Measurements from ENCODE around the gene DLG1.

Gene DLG1

DNA sequence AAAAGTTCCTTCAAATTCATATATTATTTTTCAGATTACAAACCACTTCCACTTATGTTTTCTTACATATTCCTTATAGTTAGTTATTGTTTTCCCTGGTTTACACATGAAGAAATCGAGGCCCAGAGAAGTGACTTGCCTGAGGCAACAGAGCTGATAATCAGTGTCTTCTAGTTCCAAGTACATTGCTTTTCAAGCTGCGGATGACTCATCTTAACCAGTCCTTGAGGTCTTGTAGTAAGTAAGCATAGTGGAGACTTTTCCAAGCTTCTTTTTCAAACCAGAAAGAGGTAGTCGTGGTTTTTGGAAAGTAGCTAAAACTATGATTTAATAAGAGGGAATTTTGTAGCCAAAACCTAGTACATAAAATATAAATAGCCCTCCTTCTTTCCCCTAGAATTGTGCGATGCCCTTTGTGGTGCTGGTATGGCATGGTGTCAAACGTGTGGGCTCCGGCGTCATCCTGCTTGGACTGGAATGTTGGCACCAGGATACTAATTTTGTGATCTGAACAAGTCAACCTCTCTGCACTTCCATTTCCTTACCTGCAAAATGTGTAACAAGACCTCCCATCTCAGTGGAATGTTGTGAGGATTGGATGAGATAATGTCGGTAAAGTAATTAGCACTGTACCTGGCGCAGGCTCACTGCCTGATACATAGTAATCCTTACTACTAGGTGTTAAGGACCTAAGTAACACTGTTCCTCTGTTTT, 19.0 kb upstream of the DLG1 start:
- peak; percentile 92 for DNase-seq (ENCODE audit: low read depth)

DNA sequence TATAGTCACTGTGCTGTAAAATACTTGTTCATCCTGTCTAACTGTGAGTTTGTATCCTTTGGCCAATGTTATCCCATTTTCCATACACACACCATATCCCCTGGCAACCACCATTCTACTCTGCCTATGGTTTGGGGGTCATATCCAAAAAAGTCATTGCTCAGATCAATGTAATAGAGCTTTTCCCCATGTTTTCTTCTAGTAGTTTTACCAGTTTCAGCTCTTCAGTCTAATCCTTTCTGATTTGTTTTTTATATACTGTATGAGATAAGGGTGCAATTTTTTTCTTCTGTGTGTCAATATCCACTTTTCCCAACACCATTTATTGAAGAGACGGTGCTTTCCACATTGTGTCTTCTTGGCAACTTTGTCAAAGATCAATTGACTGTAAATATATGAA, 14.0 kb upstream of the DLG1 start:
- no peak for DNase-seq (ENCODE audit: low read depth)

DNA sequence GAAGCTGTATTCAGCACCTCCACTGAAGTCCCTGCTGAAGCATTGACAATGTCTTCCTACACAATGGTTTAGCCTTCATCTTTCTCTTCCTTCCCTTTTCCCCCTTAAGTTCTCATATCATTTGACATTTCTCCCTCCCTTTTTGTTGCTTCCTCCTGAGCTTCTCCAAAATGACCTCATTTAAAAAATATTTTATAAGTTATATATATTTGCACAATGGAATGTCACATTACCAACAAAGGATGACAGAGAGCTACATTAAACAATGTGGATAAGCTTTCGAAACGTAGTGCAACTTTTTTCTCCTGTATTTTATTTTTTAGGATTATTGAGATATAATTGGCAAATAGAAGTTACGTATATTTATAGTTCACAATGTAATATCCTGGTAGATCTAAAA, 13.2 kb upstream of the DLG1 start:
- peak; percentile 55 for DNase-seq (ENCODE audit: low read depth)

DNA sequence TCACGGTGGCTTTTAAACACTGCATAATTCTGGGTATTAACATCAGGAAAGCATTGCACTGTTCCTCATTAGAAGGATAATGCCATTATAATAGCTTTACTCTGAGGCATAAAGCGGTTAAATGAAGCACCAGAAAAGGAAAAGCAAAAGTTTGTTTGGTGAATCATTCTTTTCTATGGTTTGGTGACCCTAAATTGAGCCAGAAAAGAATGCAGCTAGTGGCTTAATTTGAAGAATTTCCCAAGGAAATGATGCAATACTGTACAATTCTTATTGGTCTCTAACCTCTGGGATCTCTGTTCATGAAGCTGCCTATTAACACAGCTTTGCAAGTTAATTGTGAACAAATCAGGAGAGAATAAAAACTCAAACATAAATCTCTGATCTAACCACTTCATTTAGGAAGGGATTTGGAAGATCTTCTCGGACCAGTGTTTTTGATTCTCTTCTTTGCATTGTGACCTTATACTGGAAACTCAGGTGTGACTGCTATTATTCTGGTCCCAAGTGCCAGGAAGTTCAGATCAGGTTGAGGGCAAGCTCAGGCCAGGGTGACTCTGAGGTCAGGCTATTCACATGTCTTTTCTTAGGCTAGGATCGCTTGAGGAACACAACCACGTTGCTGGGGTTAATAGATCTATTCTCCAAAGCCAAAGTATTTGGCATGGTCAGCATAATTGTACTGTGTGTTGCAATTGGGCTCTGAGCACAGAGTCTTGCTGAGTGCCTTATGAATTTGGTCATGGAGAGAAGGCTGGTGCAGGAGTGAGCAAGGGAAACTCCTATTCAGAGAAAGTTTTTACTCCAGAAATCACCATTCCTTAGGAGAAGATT, 11.3 kb upstream of the DLG1 start:
- DNase-seq (ENCODE audit: low read depth), result peak; percentile 98

DNA sequence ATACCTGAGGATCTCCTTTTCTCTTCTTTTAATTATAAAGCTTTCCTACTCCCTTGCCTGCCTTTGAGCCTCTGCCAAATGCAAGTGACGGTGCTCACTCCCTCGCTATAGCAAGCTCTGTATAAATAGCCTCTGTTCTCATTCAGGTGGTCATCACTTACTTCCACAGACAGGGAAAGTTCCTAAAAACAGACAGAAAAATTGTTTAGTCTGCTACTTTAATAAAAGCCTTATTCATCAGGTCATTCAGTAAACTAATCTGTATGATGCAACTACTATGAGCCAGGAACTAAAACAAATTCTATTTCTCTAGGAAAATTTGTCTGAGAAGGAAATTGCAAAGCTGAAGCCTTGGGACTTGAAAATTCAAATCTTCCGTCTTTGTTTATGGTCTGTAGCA, 10.2 kb upstream of the DLG1 start:
- peak; percentile 72 for DNase-seq (ENCODE audit: low read depth)

DNA sequence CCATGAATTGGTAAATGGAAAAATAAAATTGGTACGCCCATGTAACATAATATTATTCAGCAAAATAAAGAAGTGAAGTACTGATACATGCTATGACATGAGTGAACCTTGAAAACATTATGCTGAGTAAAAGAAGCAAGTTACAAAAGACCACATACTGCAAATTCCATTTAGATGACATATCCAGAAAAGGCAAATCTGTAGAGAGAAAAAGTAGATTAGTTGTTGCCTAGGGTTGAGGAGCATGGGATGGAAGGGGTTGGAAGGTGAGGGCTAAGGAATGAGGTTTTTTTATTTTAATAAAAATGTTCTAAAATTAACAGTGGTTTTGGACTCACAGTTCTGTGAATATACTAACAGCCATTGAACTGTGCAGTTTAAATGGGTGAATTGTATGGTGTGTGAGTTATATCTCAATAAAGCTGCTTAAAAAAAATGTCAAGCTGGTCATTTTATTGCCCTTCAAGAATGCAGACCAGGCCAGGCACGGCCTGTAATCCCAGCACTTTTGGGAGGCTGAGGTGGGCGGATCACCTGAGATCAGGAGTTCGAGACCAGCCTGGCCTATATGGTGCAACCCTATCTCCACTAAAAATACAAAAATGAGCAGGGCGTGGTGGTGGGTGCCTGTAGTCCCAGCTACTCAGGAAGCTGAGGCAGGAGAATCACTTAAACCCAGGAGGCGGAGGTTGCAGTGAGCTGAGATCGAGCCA, 8.1 kb upstream of the DLG1 start:
- peak; percentile 94 for DNase-seq (ENCODE audit: low read depth)

DNA sequence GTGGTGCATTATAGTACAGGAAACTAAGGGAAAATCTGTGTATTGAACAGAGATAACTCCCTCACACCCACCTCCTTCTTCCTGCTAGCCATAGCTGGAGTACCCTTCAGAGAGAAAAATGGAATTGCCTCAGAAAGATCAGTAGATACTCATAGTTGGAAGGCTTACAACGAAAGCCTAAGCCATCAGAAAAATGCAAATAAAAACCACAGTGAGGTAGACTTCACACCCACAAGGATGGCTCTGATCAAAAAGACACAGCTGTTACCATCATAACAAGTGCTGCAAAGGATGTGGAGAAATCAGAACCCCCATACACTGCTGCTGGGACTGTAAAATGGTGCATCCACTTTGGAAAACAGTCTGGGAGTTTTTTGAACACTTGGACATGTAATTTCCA, 7.4 kb upstream of the DLG1 start:
- DNase-seq (ENCODE audit: low read depth), result peak; percentile 84

DNA sequence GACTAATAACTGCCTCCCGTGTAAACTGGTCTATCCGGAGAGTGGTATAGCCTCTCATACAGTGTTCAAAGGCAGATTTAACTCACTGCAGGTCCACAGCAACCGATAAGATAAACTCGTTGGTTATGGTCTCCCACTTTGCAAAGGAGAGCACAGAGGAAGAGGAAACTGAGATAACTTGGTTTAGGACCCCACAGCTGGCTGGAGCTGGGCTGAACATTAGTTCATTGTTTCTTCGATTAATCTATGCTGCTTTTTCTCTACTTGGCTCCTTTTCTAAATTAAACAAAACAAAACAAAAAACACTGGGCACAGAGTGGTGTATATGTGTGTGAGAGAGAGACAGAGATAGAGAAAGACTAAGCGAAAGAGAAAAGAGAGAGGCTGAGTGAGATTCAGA, 5.0 kb upstream of the DLG1 start:
- DNase-seq (ENCODE audit: low read depth), result no peak

DNA sequence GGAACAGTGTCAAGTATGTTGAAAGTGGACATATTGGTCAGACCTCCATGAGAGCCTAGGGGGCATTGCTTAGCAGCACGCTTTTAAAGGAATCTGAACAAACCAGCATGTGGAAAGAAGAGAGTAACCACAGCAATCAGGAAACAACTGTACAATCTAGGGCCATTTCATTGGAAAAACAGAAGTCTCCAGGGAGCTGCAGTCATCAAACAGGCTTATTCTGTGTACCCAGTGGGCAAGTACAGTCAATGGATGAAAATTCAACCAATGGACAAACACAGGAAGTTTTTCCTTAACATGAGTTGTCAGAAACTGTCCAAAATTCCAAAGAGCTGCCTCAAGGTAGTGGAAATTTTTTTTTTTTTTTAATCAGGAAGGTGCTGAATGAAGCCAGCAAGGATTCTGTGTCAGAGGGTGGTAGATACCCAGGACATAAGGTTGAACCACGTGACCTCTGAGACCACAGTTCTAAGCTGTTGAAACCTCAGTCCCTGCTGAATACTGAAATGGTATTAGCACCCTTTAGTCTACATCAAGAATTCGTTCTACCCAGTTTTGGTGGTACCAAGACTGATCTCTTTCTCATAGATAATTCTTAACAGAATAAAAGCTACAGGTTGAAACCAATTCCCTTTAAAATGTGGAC, 4.4 kb upstream of the DLG1 start:
- DNase-seq (ENCODE audit: low read depth), result peak; percentile 83

DNA sequence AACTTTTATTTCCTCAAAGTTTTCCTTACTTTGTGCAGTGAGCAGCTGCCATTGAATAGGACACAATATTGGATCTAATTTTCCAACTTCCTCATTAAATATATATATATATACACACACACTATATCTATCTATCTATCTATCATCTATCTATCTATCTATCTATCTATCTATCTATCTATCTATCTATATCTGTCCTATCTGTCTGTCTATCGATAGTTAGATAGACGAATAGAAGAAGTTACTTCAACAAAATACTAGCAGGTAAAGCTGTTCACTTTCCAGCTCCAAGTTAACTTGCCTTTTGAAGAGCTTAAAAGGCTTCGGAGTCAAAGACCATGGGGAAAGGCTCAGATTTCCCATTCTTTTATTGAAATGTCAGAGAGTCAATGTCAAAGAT, 3.6 kb upstream of the DLG1 start:
- DNase-seq (ENCODE audit: low read depth), result no peak

DNA sequence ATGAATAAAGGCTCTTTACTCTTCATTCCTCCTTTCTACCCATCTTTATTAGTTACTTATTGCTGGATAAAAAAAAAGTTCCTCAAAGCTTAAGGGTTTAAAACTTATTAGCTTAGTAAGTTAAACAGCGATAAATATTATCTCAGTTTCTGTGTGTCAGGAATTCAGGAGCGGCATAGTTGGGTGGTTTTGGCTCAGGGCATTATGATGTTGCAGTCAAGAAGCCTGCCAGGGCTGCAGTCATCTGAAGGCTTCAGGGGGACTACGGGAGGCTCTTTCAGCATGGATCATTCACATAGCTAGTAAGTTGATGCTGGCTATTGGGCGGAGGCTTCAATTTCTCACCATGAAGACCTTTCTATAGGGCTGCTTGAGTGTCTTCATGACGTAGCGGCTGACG, 1.9 kb upstream of the DLG1 start:
- DNase-seq (ENCODE audit: low read depth), result no peak

DNA sequence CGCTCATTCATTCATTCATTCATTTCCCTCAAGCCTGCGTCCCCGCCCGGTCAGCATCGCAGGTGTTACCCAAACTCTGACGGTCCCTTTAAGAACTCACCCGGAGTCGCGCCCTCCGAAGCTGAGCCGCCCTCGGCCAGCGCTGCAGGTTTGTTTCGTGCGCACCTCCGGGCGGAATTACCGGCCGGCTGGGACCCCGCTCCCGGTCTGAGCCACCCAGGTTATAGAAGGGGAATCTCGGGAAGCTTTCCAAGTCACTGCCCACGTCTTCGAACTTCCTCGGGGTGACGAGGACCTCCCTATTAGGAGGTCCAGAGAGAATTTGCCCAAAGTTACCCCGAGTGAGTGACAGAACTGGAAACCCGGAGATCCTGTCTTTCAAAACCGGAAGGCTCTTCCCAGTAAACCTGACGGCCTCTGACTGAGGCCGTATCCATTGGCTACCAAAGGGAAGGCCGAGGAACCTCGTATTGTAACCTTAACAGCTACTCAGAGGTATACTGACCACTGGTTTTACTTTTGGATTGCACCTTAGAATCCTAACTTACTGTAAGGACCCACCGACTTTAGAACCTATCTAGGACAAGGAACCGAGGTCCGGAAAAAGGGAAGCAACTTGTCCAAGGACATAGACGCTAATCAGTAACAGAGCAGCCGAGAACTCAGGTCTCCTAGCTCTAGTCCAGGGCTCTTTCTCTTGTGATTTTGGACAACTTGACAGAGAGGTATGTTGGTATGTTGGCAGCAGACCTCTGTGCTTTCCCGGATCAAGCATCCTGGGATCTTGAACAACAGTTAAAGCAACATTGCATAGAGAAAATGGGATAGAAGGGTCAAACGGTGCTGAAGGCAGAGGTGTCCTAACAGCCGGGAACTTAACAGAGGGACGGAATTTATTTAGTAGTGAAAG, 788 bp upstream of the DLG1 start:
- no peak for DNase-seq (ENCODE audit: low read depth)

DNA sequence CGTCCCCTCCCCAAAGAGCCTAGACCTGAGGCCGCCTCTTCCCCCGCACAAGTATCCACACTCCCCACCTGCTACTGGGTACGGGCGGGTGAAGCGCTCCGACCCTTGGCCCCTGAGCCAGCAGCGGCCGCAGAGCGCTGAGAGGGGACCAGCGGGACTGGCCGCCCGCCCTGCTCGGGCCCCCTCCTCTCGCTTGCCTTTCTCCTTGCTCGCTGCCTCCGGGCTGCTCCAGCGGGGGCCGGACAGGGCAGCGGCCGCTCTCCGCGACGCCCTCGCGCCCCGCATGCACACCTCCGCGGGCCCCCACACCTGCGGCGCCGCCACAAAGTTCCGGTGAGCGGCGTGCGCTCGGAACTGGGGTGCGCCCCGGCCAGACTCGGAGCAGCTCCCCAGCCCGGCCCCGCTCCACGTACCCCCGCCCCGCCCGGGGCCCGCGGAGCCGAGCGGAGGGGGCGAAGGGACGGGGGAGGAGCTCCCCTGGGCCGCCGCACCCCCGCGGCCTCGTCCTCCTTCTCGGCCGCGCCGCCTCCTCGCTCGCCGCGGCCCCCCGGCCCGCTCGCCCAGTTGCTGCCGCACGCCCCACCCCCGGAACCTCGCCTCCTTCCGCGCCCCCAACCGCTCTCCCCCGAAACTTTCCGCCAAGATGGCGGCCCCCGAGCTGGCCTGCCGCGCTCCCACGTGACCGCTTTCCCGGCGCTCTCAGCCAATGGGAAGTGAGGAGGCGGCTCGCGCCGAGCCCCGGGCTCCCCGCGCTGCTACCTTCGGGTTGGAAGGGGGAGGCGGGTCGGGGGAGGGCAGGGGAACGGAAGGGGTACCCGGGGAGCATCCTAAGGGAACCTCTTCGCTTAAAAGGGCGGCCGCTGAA, 704 bp downstream of the DLG1 start:
- peak; percentile 89 for DNase-seq (ENCODE audit: low read depth)

DNA sequence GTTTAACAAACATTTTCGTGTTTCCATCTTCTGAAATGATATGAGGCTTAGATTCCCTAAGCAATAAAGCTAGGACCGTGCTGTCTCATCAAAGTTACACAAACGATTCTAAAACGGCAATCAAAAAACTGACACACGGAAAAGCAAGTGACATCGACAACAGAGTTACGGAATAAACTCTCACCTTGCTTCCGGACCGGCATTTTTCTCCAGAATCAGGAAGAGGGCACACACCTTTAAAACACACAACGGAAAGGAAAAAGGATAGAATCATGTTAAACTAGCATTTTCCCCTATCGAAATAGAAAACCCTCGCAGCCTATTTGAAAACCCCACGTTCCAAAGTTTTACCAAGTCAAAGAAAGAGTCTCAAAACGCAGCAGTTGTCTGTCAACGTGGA, 1.4 kb downstream of the DLG1 start:
- peak; percentile 18 for DNase-seq (ENCODE audit: low read depth)

DNA sequence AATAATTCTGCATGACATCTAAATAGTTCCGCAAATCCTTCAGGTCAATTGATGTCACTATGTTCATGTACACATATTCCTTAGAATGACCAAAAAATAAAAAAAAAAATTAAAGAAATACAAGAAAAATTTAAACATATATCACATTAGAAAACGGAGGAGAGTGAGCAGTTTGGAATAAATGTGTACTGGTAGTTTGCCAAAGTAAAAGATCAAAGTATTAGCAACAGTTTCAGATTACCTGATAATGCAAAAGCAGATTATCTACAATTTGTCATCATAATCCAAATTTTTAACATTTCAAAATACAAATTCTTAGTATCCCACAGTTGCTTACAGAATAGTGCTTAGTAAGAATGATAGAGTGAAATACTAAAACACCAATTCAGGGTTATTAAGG, 1.9 kb downstream of the DLG1 start:
- no peak for DNase-seq (ENCODE audit: low read depth)

DNA sequence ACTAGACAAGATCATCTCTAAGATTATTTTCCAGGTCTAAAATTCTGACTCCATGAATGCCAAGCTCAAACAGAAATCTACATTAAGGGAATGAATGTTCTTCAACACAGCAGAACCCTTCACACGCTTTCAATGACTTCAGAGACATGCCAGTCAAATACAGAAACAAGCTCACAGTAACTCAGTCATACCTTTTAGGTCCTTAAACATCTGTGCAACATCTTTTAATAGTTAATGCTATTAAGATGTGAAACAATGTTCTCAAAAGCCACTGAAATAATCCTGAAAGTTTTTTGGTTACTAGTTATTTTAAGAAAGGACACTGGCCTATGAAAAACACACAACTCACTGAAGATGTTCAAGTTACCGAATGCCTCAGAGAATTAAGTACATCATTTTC, 2.5 kb downstream of the DLG1 start:
- no peak for DNase-seq (ENCODE audit: low read depth)

DNA sequence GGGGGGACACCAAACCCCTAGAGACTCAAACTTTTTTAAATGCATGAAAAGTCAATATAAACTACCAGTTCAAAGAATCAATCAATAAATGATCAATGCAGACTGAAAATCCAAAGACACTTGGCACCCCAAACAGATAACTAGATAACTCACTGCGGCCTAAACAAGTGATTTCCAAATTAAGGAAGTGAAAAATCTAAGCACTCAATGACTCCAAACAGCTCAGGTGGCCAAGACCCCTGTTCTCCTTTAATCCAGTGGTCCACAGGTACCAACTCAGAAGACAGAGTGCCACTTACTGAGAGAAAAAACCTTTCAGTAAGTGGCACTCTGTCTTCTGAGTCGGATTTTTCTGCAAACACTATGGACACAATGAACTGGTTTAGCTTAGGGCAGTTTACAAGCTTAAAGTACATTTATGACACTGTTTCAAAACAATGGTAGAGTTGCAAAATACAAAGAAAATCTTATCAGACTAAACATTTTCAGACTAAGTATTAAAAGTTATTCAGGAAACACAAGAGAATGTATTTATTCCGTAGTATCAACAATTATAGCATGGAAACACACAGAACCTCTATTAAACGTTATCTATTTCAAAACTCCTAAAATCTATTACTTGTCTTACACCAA, 4.7 kb downstream of the DLG1 start:
- no peak for DNase-seq (ENCODE audit: low read depth)

DNA sequence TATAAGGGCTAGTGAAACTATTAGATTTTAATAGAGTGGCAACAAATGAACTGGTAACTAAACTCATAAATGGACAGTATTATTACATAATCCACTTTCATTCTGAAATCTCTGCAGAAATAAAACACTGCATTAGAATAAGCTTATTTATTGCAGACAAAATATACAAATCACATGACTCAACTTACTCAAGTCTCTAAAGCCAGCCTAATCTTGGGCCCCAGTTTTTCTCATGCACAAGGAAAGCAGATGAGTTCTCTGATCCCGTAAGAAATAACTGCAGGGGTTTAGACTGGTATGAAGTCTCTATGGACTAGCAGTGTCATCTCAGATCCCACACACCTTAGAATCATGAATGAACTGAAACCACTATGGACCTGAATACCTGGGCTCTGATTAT, 5.8 kb downstream of the DLG1 start:
- no peak for DNase-seq (ENCODE audit: low read depth)

DNA sequence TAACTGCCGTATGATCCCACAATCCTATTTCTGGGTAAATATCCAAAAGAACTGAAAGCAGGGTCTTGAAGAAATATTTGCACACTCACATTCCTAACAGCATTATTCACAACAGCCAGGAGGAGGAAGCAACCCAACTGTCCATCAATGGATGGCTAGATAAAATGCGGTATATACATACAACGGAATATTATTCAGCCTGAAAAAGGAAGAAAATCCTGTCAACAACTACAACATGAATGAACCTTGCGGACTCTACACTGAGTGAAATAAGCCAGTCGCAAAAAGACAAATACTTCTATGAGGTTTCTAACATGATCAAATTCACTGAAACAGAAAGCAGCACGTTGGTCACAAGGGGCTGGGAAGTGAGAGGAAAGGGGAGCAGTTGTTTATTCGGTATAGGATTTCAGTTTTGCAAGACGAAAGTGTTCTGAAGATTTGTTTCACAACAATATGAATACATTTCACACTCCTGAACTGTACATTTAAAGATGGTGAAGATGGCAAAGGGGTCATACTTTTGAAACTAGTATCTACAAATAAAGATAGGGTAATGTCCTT, 6.2 kb downstream of the DLG1 start:
- DNase-seq (ENCODE audit: low read depth), result no peak

DNA sequence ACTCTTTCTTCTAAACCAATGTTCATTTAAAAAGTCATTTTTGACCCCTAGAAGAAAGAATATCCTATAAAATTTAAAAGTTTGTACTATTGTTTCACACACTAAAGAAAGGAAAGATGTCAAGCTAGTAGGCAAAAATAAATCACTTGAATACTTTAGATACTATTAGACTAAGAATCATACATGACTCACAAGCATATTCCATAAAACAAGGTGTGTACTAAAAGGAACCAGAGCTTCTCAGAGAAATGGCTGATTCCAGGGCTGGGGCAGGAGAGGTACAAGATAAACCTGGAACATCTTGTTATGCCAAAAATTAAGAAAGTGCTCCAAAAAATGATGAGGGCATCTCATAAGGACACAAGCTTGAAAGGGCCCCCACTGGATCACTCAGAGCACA, 8.7 kb downstream of the DLG1 start:
- peak; percentile 33 for DNase-seq (ENCODE audit: low read depth)
